ENCODE results near the gene EYA3.

EYA3 gene

DNA sequence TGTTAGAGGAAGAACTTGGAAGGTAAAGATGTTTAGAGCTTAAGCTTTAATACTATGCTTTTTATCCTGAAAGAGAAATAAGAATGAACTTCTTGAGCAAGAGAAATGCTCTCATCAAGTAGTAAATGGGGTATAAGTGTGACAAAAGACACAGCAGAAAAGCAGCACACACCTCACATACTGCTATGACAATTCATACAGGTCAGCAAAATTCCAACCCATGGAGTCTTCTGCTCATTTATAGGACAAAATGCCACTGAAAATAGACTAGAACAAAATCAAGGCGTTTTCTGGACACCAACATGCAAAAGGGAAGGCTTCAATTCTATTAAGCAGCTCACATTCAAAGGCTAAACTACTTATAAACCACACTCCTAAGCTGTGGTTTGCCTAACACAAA lies 61.2 kb downstream of the EYA3 start:
- Histone ChIP-seq H2AK5ac (ENCODE audit: low read length, severe bottlenecking) (no peak overlapping the region), H3K18ac (ENCODE audit: low read depth in 1 of 2, low read length in 2 of 2) (no peak overlapping the region), H2AFZ (ENCODE audit: low read depth, low read length) (no peak overlapping the region), H3K27ac (ENCODE audit: low read length, poor library complexity, severe bottlenecking) (no peak overlapping the region), H3K4me2 (ENCODE audit: low read length, poor library complexity, severe bottlenecking) (no peak overlapping the region), H3K23ac (ENCODE audit: low read length in 2 of 2) (no peak overlapping the region), H3K9ac (ENCODE audit: low read length) (no peak overlapping the region), H4K8ac (ENCODE audit: low read length) (no peak overlapping the region), H3K4me1 (ENCODE audit: control insufficient read depth, insufficient read depth, low read depth, low read length) (peaks cover 4% of the 10 kb centered on the region), H3K27me3 (ENCODE audit: control insufficient read depth in 1 of 2, insufficient read depth in 1 of 2, low read length in 2 of 2) (no peaks in the 10 kb centered on the region), H2BK5ac (ENCODE audit: low read depth, low read length, poor library complexity, severe bottlenecking) (no peak overlapping the region), H3K14ac (ENCODE audit: low read length in 2 of 2) (no peak overlapping the region), H3K9me3 (ENCODE audit: control insufficient read depth, low read length) (no peaks in the 10 kb centered on the region), H2BK15ac (ENCODE audit: low read depth, poor library complexity, severe bottlenecking) (no peak overlapping the region), H3K4me3 (ENCODE audit: insufficient read depth in 1 of 2, low read depth in 1 of 2, low read length in 2 of 2) (no peak overlapping the region), H3K4ac (ENCODE audit: low read depth in 1 of 2, low read length in 2 of 2) (no peak overlapping the region), H4K91ac (ENCODE audit: low read length) (no peak overlapping the region), H2BK12ac (ENCODE audit: low read length in 2 of 2) (no peak overlapping the region), H3K36me3 (ENCODE audit: control insufficient read depth in 1 of 2, insufficient read depth in 2 of 2, low read depth in 1 of 2, low read length in 2 of 2) (peaks cover 3 to 31% of the 10 kb centered on the region in 2 experiments), H3K79me1 (replicated peaks; ENCODE audit: low read length, poor library complexity, severe bottlenecking) (peaks cover 13% of the 10 kb centered on the region), H2BK120ac (ENCODE audit: low read depth, low read length) (no peak overlapping the region)
- DNase-seq = no peak
- WGBS = 60% methylated on average over 1 of the region's 1 CpG

DNA sequence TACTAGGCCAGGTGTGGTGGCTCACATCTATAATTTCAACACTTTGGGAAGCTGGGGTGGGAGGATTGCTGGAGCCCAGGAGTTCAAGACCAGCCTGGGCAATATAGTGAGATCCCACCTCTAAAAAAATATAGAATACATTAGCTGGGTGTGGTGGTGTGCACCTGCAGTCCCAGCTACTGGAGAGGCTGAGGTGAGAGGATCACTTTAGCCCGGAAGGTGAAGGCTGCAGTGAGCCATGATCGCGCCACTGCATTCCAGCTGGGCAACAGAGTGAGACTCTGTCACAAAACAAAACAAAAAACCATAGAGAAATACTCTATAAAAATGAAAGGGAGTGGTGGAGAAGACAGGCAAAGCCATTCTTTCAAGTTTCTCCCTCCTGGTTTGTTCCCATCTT lies 62.1 kb downstream of the EYA3 start:
- Histone ChIP-seq H3K4me3 (ENCODE audit: insufficient read depth in 1 of 2, low read depth in 1 of 2, low read length in 2 of 2) (no peak overlapping the region), H3K14ac (ENCODE audit: low read length in 2 of 2) (no peak overlapping the region), H3K36me3 (ENCODE audit: control insufficient read depth in 1 of 2, insufficient read depth in 2 of 2, low read depth in 1 of 2, low read length in 2 of 2) (peaks cover 3 to 30% of the 10 kb centered on the region in 2 experiments), H3K4ac (ENCODE audit: low read depth in 1 of 2, low read length in 2 of 2) (no peak overlapping the region), H2AFZ (ENCODE audit: low read depth, low read length) (no peak overlapping the region), H4K8ac (ENCODE audit: low read length) (no peak overlapping the region), H3K79me1 (replicated peaks; ENCODE audit: low read length, poor library complexity, severe bottlenecking) (peaks cover 10% of the 10 kb centered on the region), H3K27me3 (ENCODE audit: control insufficient read depth in 1 of 2, insufficient read depth in 1 of 2, low read length in 2 of 2) (no peaks in the 10 kb centered on the region), H3K27ac (ENCODE audit: low read length, poor library complexity, severe bottlenecking) (no peak overlapping the region), H2BK12ac (ENCODE audit: low read length in 2 of 2) (no peak overlapping the region), H3K23ac (ENCODE audit: low read length in 2 of 2) (no peak overlapping the region), H2AK5ac (ENCODE audit: low read length, severe bottlenecking) (no peak overlapping the region), H3K4me1 (ENCODE audit: control insufficient read depth, insufficient read depth, low read depth, low read length) (peaks cover 4% of the 10 kb centered on the region), H3K18ac (ENCODE audit: low read depth in 1 of 2, low read length in 2 of 2) (no peak overlapping the region), H4K91ac (ENCODE audit: low read length) (no peak overlapping the region), H3K4me2 (ENCODE audit: low read length, poor library complexity, severe bottlenecking) (no peak overlapping the region), H3K9ac (ENCODE audit: low read length) (no peak overlapping the region), H3K9me3 (ENCODE audit: control insufficient read depth, low read length) (no peaks in the 10 kb centered on the region), H2BK120ac (ENCODE audit: low read depth, low read length) (no peak overlapping the region), H2BK15ac (ENCODE audit: low read depth, poor library complexity, severe bottlenecking) (no peak overlapping the region), H2BK5ac (ENCODE audit: low read depth, low read length, poor library complexity, severe bottlenecking) (no peak overlapping the region)
- WGBS = no CpG with 5 or more reads among the region's 3 CpGs
- no peak for DNase-seq

DNA sequence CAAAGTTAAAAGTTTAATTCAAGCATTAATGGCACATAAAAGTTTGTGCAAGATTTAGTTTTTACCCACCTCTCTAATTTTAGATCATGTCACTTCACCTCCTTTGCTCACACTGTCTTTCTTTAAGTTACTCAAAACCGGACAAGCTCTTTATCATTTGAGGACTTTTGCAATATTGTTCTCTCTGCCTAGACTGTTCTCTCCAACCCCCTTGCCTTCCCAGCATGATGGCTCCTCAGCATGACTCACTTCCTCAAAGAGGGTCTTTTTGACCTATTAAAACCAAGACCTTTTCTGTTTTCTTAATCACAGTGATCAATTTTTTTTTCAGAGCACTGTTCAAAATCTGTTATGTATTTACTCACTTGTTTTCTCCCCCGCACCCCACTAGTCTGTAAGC lies 67.3 kb downstream of the EYA3 start:
- DNase-seq = peak; percentile 30
- H2BK5ac ChIP-seq (ENCODE audit: low read depth, low read length, poor library complexity, severe bottlenecking) = no peak overlapping the region
- no peak overlapping the region for H2BK120ac ChIP-seq (ENCODE audit: low read depth, low read length)
- H3K79me1 ChIP-seq (replicated peaks; ENCODE audit: low read length, poor library complexity, severe bottlenecking) = peaks cover 7% of the 10 kb centered on the region
- no peak overlapping the region for H2BK15ac ChIP-seq (ENCODE audit: low read depth, poor library complexity, severe bottlenecking)
- H3K36me3 ChIP-seq (ENCODE audit: control insufficient read depth in 1 of 2, insufficient read depth in 2 of 2, low read depth in 1 of 2, low read length in 2 of 2) = peaks cover 3 to 47% of the 10 kb centered on the region in 2 experiments
- no peak overlapping the region for H3K14ac ChIP-seq (ENCODE audit: low read length in 2 of 2)
- no peak overlapping the region for H3K4me3 ChIP-seq (ENCODE audit: insufficient read depth in 1 of 2, low read depth in 1 of 2, low read length in 2 of 2)
- no peaks in the 10 kb centered on the region for H3K27me3 ChIP-seq (ENCODE audit: control insufficient read depth in 1 of 2, insufficient read depth in 1 of 2, low read length in 2 of 2)
- H4K8ac ChIP-seq (ENCODE audit: low read length) = no peak overlapping the region
- 73% methylated on average over 1 of the region's 2 CpGs for WGBS
- no peak overlapping the region for H2BK12ac ChIP-seq (ENCODE audit: low read length in 2 of 2)
- no peak overlapping the region for H3K27ac ChIP-seq (ENCODE audit: low read length, poor library complexity, severe bottlenecking)
- no peak overlapping the region for H3K23ac ChIP-seq (ENCODE audit: low read length in 2 of 2)
- H2AK5ac ChIP-seq (ENCODE audit: low read length, severe bottlenecking) = no peak overlapping the region
- H3K4ac ChIP-seq (ENCODE audit: low read depth in 1 of 2, low read length in 2 of 2) = no peak overlapping the region
- H3K9ac ChIP-seq (ENCODE audit: low read length) = no peak overlapping the region
- no peak overlapping the region for H2AFZ ChIP-seq (ENCODE audit: low read depth, low read length)
- H3K4me2 ChIP-seq (ENCODE audit: low read length, poor library complexity, severe bottlenecking) = no peak overlapping the region
- no peak overlapping the region for H3K18ac ChIP-seq (ENCODE audit: low read depth in 1 of 2, low read length in 2 of 2)
- H4K91ac ChIP-seq (ENCODE audit: low read length) = no peak overlapping the region
- no peaks in the 10 kb centered on the region for H3K9me3 ChIP-seq (ENCODE audit: control insufficient read depth, low read length)
- no peaks in the 10 kb centered on the region for H3K4me1 ChIP-seq (ENCODE audit: control insufficient read depth, insufficient read depth, low read depth, low read length)

DNA sequence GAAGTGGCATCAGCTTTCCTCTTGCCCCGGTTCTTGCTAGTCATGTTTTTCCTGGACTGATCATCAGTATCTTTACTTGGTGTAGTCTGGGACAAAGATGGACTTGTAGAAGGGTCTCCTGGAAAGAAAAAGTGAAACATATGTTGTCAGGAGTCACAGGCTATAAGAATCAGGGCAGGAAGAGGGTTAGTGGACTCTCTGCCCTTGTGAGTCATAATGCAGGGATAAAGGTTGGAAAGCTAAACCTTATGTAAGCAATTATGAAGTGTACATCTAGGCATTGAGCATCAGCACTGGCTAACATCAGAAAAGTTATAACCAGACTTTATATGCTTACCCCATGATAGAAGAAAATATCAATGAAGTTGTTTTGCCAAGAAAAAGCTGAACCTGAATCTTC lies 77.4 kb downstream of the EYA3 start:
- Histone ChIP-seq H3K9ac (ENCODE audit: low read length) (no peak overlapping the region), H3K4me1 (ENCODE audit: control insufficient read depth, insufficient read depth, low read depth, low read length) (no peaks in the 10 kb centered on the region), H3K27me3 (ENCODE audit: control insufficient read depth in 1 of 2, insufficient read depth in 1 of 2, low read length in 2 of 2) (no peaks in the 10 kb centered on the region), H2BK5ac (ENCODE audit: low read depth, low read length, poor library complexity, severe bottlenecking) (no peak overlapping the region), H3K23ac (ENCODE audit: low read length in 2 of 2) (no peak overlapping the region), H2BK120ac (ENCODE audit: low read depth, low read length) (no peak overlapping the region), H3K14ac (ENCODE audit: low read length in 2 of 2) (no peak overlapping the region), H3K36me3 (ENCODE audit: control insufficient read depth in 1 of 2, insufficient read depth in 2 of 2, low read depth in 1 of 2, low read length in 2 of 2) (peaks cover 18 to 61% of the 10 kb centered on the region in 2 experiments), H3K27ac (ENCODE audit: low read length, poor library complexity, severe bottlenecking) (no peak overlapping the region), H3K79me1 (replicated peaks; ENCODE audit: low read length, poor library complexity, severe bottlenecking) (peaks cover 10% of the 10 kb centered on the region), H2BK15ac (ENCODE audit: low read depth, poor library complexity, severe bottlenecking) (no peak overlapping the region), H4K91ac (ENCODE audit: low read length) (no peak overlapping the region), H3K4ac (ENCODE audit: low read depth in 1 of 2, low read length in 2 of 2) (no peak overlapping the region), H3K18ac (ENCODE audit: low read depth in 1 of 2, low read length in 2 of 2) (no peak overlapping the region), H3K4me3 (ENCODE audit: insufficient read depth in 1 of 2, low read depth in 1 of 2, low read length in 2 of 2) (no peak overlapping the region), H3K4me2 (ENCODE audit: low read length, poor library complexity, severe bottlenecking) (no peak overlapping the region), H4K8ac (ENCODE audit: low read length) (no peak overlapping the region), H2AFZ (ENCODE audit: low read depth, low read length) (no peak overlapping the region), H2BK12ac (ENCODE audit: low read length in 2 of 2) (no peak overlapping the region), H3K9me3 (ENCODE audit: control insufficient read depth, low read length) (no peaks in the 10 kb centered on the region), H2AK5ac (ENCODE audit: low read length, severe bottlenecking) (no peak overlapping the region)
- peak; percentile 33 for DNase-seq
- 92% methylated on average over 1 of the region's 1 CpG for WGBS
